ENCODE results near the gene NEUROD2.

DNA sequence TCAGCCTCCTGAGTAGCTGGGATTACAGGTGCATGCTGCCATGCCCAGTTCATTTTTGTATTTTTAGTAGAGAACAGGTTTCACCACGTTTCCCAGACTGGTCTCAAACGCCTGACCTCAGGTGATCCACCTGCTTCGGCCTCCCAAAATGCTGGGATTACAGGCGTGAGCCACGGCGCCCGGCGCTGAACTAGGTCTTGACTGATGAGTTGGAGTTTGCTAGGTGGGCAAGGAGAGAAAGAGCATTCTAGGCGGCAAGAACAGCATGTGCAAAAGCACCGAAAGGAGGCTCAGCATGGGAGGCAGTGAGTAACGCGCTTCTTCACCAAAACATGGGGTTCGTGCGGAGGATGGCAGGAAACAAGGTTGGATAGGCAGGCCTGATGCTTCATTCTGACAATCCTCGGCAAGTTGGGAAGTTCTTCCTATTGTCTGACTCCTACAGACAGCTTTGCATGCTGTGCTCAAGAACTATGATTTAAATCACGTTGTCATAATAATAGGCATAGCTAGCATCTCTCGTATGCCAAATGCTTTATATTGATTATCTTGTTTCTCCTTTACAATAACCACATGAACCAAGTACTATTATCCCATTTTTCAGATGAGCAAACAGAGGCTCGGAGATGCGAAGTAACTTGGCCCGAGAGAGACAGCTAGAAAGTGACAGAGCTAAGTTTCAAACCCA is 26.5 kb downstream of the NEUROD2 start:
- no peak for TF ChIP-seq ZNF266 (tag by site-specific recombination; IDR thresholded peaks at IDR 0.05; ENCODE audit: low read depth)
- no peak for TF ChIP-seq ZXDB (tag by site-specific recombination; IDR thresholded peaks at IDR 0.05)
- TF ChIP-seq ZNF138 (tag by site-specific recombination; IDR thresholded peaks at IDR 0.05; ENCODE audit: borderline replicate concordance) = no peak
- TF ChIP-seq MZF1 (tag by site-specific recombination; IDR thresholded peaks at IDR 0.05; ENCODE audit: borderline replicate concordance) = no peak

All from HEK293 (cell line).